HepG2 (cell line): ENCODE measurements around the gene ZNF740. TPM values are rescaled to one million over a fixed set of nuclear protein-coding genes. Genes with fewer than 3 reads are reported as not detected.

Source experiments
- ATAC-seq: fragments of 200-7000 bp; cut with Tn5 transposase; 3 replicates; pipeline ENCODE4 v1.9.1; 2020; ENCODE audit warnings: mild to moderate bottlenecking, moderate library complexity
- BruUV-seq: library from RNA; stranded (reverse); fragments of 400-500 nt; replicated peaks from 2 replicates; lab custom pipeline; 2021; lab: Mats Ljungman, UMichigan
- CTCF ChIA-PET: fragments of 300-600 bp; formaldehyde crosslinking; extraction: SDS; loops from one replicate; lab custom pipeline; 2021; ENCODE audit warnings: low total read pairs, inconsistent platforms, low intra/inter-chr PET ratio; lab: Yijun Ruan, JAX
- POLR2A ChIA-PET: fragments of 350-600 bp; sonication (Branson Sonifier 250); formaldehyde crosslinking; loops from one replicate; lab custom pipeline; 2020; ENCODE audit warnings: antibody characterized with exemption, inconsistent platforms; lab: Yijun Ruan, JAX
- DNase-seq: peaks from one replicate; pipeline ENCODE4 v3.0.0-alpha.2; 2015; ENCODE audit warnings: low spot score
- FAIRE-seq: peaks from 3 replicates; lab custom pipeline; 2011; peaks lifted over from hg19 to GRCh38; lab: Jason Lieb, UNC
- H2AFZ ChIP-seq: one replicate; pipeline ENCODE4 v1.6.1; 2011; ENCODE audit warnings: low read length, inconsistent platforms
- H3K27ac ChIP-seq: fragments of 300-600 bp; 3 replicates; pipeline ENCODE4 v1.8.0; 2011; ENCODE audit warnings: mixed run types, mild to moderate bottlenecking, mixed read lengths, low read length, inconsistent platforms; ENCODE audit not compliant: insufficient read depth; ENCODE audit errors: extremely low read length
- H3K27me3 ChIP-seq, 2 experiments: fragments of 200-600 bp in 1 of 2; 2 replicates in 1 of 2; 3 replicates in 1 of 2; pipeline versions ENCODE4 v1.6.0 to v1.8.0; 2011; ENCODE audit warnings: low read length in 2 of 2, mild to moderate bottlenecking in 2 of 2, moderate library complexity in 2 of 2, inconsistent platforms in 1 of 2; ENCODE audit not compliant: insufficient read depth in 2 of 2, control insufficient read depth in 1 of 2
- H3K36me3 ChIP-seq, 2 experiments: fragments of 200-600 bp in 1 of 2; replicated peaks in 1 of 2; 2 replicates in 1 of 2; 3 replicates in 1 of 2; pipeline versions ENCODE4 v1.5.1 to v1.8.0; 2011; ENCODE audit warnings: low read length in 2 of 2, inconsistent platforms in 1 of 2; ENCODE audit not compliant: insufficient read depth in 2 of 2, control insufficient read depth in 1 of 2
- H3K4me1 ChIP-seq: 2 replicates; pipeline ENCODE4 v1.5.1; 2012; ENCODE audit warnings: low read length, inconsistent platforms; ENCODE audit not compliant: insufficient read depth
- H3K4me2 ChIP-seq: 2 replicates; pipeline ENCODE4 v1.6.0; 2011; ENCODE audit warnings: low read depth, low read length, inconsistent platforms
- H3K4me3 ChIP-seq, 3 experiments: fragments of 200-600 bp in 1 of 3; sonication (generic), shearing (Covaris generic) in 1 of 3; replicated peaks in 1 of 3; 2 replicates each; pipeline ENCODE4 v1.5.1; 2011 to 2016; ENCODE audit warnings: low read length in 3 of 3, inconsistent platforms in 2 of 3, low read depth in 2 of 3, mild to moderate bottlenecking in 2 of 3, control low read depth in 1 of 3, mixed read lengths in 1 of 3; ENCODE audit not compliant: insufficient read depth in 1 of 3
- H3K79me2 ChIP-seq: one replicate; pipeline ENCODE4 v1.6.1; 2011; ENCODE audit warnings: low read length, inconsistent platforms; ENCODE audit not compliant: insufficient read depth
- H3K9ac ChIP-seq: 2 replicates; pipeline ENCODE4 v1.6.0; 2011; ENCODE audit warnings: mild to moderate bottlenecking, low read depth, low read length, inconsistent platforms; ENCODE audit not compliant: insufficient read depth
- H3K9me3 ChIP-seq: 2 replicates; pipeline ENCODE4 v1.5.1; 2012; ENCODE audit warnings: mild to moderate bottlenecking, low read length
- H4K20me1 ChIP-seq: 2 replicates; pipeline ENCODE4 v1.6.0; 2011; ENCODE audit warnings: inconsistent platforms, mild to moderate bottlenecking, low read length, moderate library complexity; ENCODE audit not compliant: insufficient read depth
- HNF4G ChIP-seq, 2 experiments: sonication (generic) in 1 of 2; formaldehyde crosslinking in 1 of 2; IDR thresholded peaks; 2 replicates each; pipeline versions ENCODE4 v1.4.0 to v1.6.1; 2011 to 2020; ENCODE audit warnings: borderline replicate concordance in 2 of 2, low read depth in 2 of 2, mild to moderate bottlenecking in 2 of 2, low read length in 1 of 2, missing genetic modification reagents in 1 of 2, moderate library complexity in 1 of 2
- IKZF1 ChIP-seq: fragments of 450-650 bp; IDR thresholded peaks from 2 replicates; pipeline ENCODE4 v1.7.1; 2016
- KDM5A ChIP-seq: fragments of 200-600 bp; sonication (generic); IDR thresholded peaks from 2 replicates; pipeline ENCODE4 v1.7.0; 2018; ENCODE audit warnings: antibody characterized with exemption, mild to moderate bottlenecking, low read length, borderline replicate concordance
- RBFOX2 ChIP-seq: fragments of 200-400 bp; formaldehyde crosslinking; IDR thresholded peaks from 2 replicates; pipeline ENCODE4 v1.6.1; 2017; ENCODE audit warnings: low read depth, mild to moderate bottlenecking, low read length
- TMF1 ChIP-seq: sonication (generic); formaldehyde crosslinking; IDR thresholded peaks from 2 replicates; pipeline ENCODE4 v1.8.1; 2022; ENCODE audit warnings: low read depth, missing genetic modification reagents
- ZNF12 ChIP-seq: sonication (generic); formaldehyde crosslinking; IDR thresholded peaks from 2 replicates; pipeline ENCODE4 v1.5.0; 2020; ENCODE audit warnings: missing genetic modification reagents
- ZNF562 ChIP-seq: sonication (generic); formaldehyde crosslinking; IDR thresholded peaks from 2 replicates; pipeline ENCODE4 v1.8.0; 2022; ENCODE audit warnings: missing genetic modification reagents, borderline replicate concordance
- ZNF605 ChIP-seq: sonication (generic); formaldehyde crosslinking; IDR thresholded peaks from 2 replicates; pipeline ENCODE4 v1.8.0; 2022; ENCODE audit warnings: mild to moderate bottlenecking, missing genetic modification reagents
- ZNF746 ChIP-seq: sonication (generic); formaldehyde crosslinking; IDR thresholded peaks from 2 replicates; pipeline ENCODE4 v1.8.0; 2022; ENCODE audit warnings: mild to moderate bottlenecking, missing genetic modification reagents
- ZNF879 ChIP-seq: sonication (generic); formaldehyde crosslinking; IDR thresholded peaks from 2 replicates; pipeline ENCODE4 v1.8.1; 2023; ENCODE audit warnings: missing genetic modification reagents
- WGBS: methylation state at CpG from one replicate; pipeline ENCODE4 v1.1.6; 2017; ENCODE audit warnings: low lambda C conversion rate; 5-methylcytosine and 5-hydroxymethylcytosine counted together
- in situ Hi-C: cut with HindIII; loops from 2 replicates; pipeline ENCODE4 v1.10.0; 2017; ENCODE audit warnings: low pct_unique_long_range_greater_than_20kb; ENCODE audit not compliant: extremely low pct_ligation_motif_present
- intact Hi-C: fragments of 100-400 bp; cut with micrococcal nuclease; formaldehyde crosslinking; loops from one replicate; pipeline ENCODE4 v1.10.0; 2022; ENCODE audit not compliant: unreplicated experiment
- polyA plus RNA-seq, 8 experiments: library from polyadenylated mRNA; depleted of rRNA in 3 of 8; stranded (reverse) in 7 of 8; unstranded in 1 of 8; fragments of >200 nt; fragmentation: Illumina TruSeq in 4 of 8; extraction: Trizol in 4 of 8; gene quantifications; 2 replicates each; pipeline versions ENCODE4 v1.2.1 to v1.2.3, GENCODE V29; 2011 to 2016; ENCODE audit warnings: low read depth in 4 of 8, missing spikeins in 1 of 8, mixed read lengths in 1 of 8; ENCODE audit not compliant: insufficient read depth in 1 of 8
- total RNA-seq, 5 experiments: library from RNA; depleted of rRNA; stranded (reverse); fragments of >200 nt; fragmentation: Illumina TruSeq; extraction: Trizol; gene quantifications; 2 replicates each; pipeline ENCODE4 v1.2.3, GENCODE V29; 2016; ENCODE audit warnings: low read depth in 1 of 5
- TF ChIP-seq, protein P1 (sequence below): sonication (generic); formaldehyde crosslinking; IDR thresholded peaks from 2 replicates; pipeline ENCODE4 v1.4.0; 2020; ENCODE audit warnings: missing genetic modification reagents
- TF ChIP-seq, protein P2 (sequence below): sonication (generic); formaldehyde crosslinking; IDR thresholded peaks from 2 replicates; pipeline ENCODE4 v1.5.0; 2020; ENCODE audit warnings: missing genetic modification reagents
- TF ChIP-seq, protein P3 (sequence below): sonication (generic); formaldehyde crosslinking; IDR thresholded peaks from 2 replicates; pipeline ENCODE4; 2020; ENCODE audit warnings: missing genetic modification reagents, mild to moderate bottlenecking, borderline replicate concordance

ZNF740 gene
- total and polyA plus RNA-seq, 2 of the 13 experiments (the other 11 are each of a cell fraction or from before 2014, with no cell fraction given): 16.9 to 19.0 TPM

DNA sequence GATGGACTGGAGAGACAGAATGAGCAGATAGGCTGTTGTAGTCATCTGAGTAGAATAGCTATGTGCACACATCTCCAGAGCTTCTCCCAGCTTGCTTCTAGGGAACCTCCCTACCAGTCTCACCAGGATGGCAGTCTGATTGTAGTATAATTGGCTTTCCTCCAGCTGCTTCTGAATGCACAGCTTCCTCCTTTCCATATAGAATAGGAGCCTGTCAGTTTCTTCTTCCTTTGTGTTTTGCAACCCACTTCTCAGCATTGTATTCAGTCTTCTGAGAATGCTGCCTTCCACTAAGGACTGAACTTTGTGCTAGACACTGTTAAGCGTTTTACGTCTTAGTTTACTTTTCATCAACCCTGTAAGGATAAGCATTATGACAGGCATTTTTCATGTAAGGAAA lies 2.4 kb downstream of the ZNF740 start:
- Histone ChIP-seq H3K4me2 (peak overlapping the region; percentile 80), H3K79me2 (peaks cover 32% of the 10 kb centered on the region), H3K4me1 (peaks cover 51% of the 10 kb centered on the region), H3K4me3 (peak overlapping the region in 2 of 3 experiments; percentile 10 to 27; a peak in 2 of 6 replicates), H3K9me3 (no peaks in the 10 kb centered on the region), H3K36me3 (peaks cover 24 to 58% of the 10 kb centered on the region in 2 experiments), H3K27ac (no peak overlapping the region), H3K9ac (peak overlapping the region; percentile 27; the same call in 1 of the 2 replicates), H4K20me1 (peaks cover 15% of the 10 kb centered on the region), H2AFZ (no peak overlapping the region), H3K27me3 (no peaks in the 10 kb centered on the region; a peak in 1 of 5 replicates)
- POLR2A ChIA-PET: interaction anchor here (0.8 to 3.0 kb wide), 5 partner anchors 12 to 318 kb away, joined by 3 to 8 read pairs (median 3); partner anchors contain the start of genes PFDN5 and TARBP2
- no TSS peak for BruUV-seq
- intact Hi-C loops: no loop called here
- WGBS: 90% methylated on average over 2 of the region's 2 CpGs
- FAIRE-seq: no peak
- CTCF ChIA-PET: no interaction called here
- TF ChIP-seq RBFOX2 (0 out of 2 replicates have a peak, but pooled peaks have one; percentile 30), IKZF1 (no peak)
- no peak for ATAC-seq
- no peak for DNase-seq
- in situ Hi-C loops: no loop called here

DNA sequence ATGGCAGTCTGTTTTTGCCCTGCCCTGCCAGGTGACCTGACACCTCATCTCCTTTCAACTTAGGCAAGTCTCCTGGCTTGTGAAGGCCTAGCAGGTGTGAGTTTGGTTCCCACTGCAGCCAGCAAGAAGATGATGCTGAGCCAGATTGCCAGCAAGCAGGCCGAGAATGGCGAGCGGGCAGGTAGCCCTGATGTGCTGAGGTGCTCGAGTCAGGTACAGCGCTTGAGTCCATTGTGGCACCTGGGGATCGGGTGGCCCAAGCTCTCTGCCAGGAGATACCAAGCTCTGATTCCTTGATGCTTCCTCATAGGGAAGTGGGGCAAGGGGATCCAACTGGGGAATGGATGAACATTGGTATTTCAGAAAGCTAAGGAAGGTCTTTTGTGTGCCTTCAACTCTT lies 4.3 kb downstream of the ZNF740 start:
- Histone ChIP-seq H4K20me1 (peaks cover 15% of the 10 kb centered on the region), H2AFZ (no peak overlapping the region), H3K9me3 (no peaks in the 10 kb centered on the region), H3K4me1 (peaks cover 41% of the 10 kb centered on the region), H3K4me3 (no peak overlapping the region), H3K79me2 (peaks cover 29% of the 10 kb centered on the region), H3K27me3 (no peaks in the 10 kb centered on the region; a peak in 1 of 5 replicates), H3K9ac (no peak overlapping the region), H3K4me2 (no peak overlapping the region), H3K36me3 (peaks cover 30 to 69% of the 10 kb centered on the region in 2 experiments), H3K27ac (no peak overlapping the region)
- DNase-seq: no peak
- intact Hi-C loops: no loop called here
- no peak for FAIRE-seq
- ChIA-PET POLR2A (interaction anchor here (1.7 kb wide), 1 partner anchor 10 kb away, joined by 4 read pairs; no protein-coding TSS in a partner anchor), CTCF (no interaction called here)
- in situ Hi-C loops: no loop called here
- no TSS peak for BruUV-seq
- 92% methylated on average over 6 of the region's 6 CpGs for WGBS
- no peak for ATAC-seq
- TF ChIP-seq TMF1 (CRISPR knock-in tag): no peak
- TF ChIP-seq HNF4G (IDR thresholded peaks at IDR 0.05; ENCODE audit: borderline replicate concordance, low read depth, low read length): no peak
- no peak for TF ChIP-seq HNF4G (CRISPR knock-in tag; IDR thresholded peaks at IDR 0.05; ENCODE audit: borderline replicate concordance, low read depth)
- TF ChIP-seq, protein P1, sequence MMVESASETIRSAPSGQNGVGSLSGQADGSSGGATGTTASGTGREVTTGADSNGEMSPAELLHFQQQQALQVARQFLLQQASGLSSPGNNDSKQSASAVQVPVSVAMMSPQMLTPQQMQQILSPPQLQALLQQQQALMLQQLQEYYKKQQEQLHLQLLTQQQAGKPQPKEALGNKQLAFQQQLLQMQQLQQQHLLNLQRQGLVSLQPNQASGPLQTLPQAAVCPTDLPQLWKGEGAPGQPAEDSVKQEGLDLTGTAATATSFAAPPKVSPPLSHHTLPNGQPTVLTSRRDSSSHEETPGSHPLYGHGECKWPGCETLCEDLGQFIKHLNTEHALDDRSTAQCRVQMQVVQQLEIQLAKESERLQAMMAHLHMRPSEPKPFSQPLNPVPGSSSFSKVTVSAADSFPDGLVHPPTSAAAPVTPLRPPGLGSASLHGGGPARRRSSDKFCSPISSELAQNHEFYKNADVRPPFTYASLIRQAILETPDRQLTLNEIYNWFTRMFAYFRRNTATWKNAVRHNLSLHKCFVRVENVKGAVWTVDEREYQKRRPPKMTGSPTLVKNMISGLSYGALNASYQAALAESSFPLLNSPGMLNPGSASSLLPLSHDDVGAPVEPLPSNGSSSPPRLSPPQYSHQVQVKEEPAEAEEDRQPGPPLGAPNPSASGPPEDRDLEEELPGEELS (CRISPR knock-in tag): no peak
- TF ChIP-seq ZNF746 (CRISPR knock-in tag): no peak
- no peak for TF ChIP-seq ZNF879
- TF ChIP-seq, protein P2, sequence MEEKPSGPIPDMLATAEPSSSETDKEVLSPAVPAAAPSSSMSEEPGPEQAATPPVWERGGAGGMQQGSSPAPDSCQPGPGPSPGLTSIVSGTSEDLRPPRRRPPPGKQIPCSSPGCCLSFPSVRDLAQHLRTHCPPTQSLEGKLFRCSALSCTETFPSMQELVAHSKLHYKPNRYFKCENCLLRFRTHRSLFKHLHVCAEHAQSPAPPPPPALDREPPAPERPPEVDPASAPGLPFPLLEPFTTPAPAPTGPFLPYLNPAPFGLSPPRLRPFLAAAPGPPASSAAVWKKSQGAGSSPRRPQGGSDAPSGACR: no peak
- TF ChIP-seq KDM5A: no peak
- TF ChIP-seq, protein P3, sequence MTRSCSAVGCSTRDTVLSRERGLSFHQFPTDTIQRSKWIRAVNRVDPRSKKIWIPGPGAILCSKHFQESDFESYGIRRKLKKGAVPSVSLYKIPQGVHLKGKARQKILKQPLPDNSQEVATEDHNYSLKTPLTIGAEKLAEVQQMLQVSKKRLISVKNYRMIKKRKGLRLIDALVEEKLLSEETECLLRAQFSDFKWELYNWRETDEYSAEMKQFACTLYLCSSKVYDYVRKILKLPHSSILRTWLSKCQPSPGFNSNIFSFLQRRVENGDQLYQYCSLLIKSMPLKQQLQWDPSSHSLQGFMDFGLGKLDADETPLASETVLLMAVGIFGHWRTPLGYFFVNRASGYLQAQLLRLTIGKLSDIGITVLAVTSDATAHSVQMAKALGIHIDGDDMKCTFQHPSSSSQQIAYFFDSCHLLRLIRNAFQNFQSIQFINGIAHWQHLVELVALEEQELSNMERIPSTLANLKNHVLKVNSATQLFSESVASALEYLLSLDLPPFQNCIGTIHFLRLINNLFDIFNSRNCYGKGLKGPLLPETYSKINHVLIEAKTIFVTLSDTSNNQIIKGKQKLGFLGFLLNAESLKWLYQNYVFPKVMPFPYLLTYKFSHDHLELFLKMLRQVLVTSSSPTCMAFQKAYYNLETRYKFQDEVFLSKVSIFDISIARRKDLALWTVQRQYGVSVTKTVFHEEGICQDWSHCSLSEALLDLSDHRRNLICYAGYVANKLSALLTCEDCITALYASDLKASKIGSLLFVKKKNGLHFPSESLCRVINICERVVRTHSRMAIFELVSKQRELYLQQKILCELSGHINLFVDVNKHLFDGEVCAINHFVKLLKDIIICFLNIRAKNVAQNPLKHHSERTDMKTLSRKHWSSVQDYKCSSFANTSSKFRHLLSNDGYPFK: no peak
- no peak for TF ChIP-seq ZNF562 (CRISPR knock-in tag)
- no peak for TF ChIP-seq ZNF12
- no peak for TF ChIP-seq ZNF605 (CRISPR knock-in tag)
